Gastroesophageal sphincter (tissue), 3 donors: ENCODE results near the gene SLC38A1.

Experiments
- CTCF ChIP-seq, 4 experiments: fragments of 200-600 bp in 2 of 4; fragments of 450-650 bp in 2 of 4; sonication (generic) in 1 of 4; IDR thresholded peaks; one replicate each; pipeline ENCODE4 v1.5.1; 2017 to 2019; ENCODE audit warnings: antibody characterized with exemption in 4 of 4, mild to moderate bottlenecking in 2 of 4, moderate library complexity in 2 of 4
- EP300 ChIP-seq: sonication (generic); formaldehyde crosslinking; IDR thresholded peaks from one replicate; pipeline ENCODE4 v1.6.1; 2017; ENCODE audit warnings: antibody characterized with exemption, mild to moderate bottlenecking
- POLR2A ChIP-seq, 2 donors: fragments of 450-650 bp; IDR thresholded peaks; one replicate each; pipeline ENCODE4 v1.6.1; 2017; ENCODE audit warnings: antibody characterized with exemption in 2 of 2, mild to moderate bottlenecking in 2 of 2, moderate library complexity in 1 of 2
- POLR2AphosphoS5 ChIP-seq: sonication (generic); formaldehyde crosslinking; IDR thresholded peaks from one replicate; pipeline ENCODE4 v1.6.1; 2017; ENCODE audit warnings: antibody characterized with exemption

GRCh38 chr12:46209170-46209569, 59.7 kb downstream of the SLC38A1 start:
- TF ChIP-seq CTCF (IDR thresholded peaks at IDR 0.05): no peak
- no peak for TF ChIP-seq POLR2A (IDR thresholded peaks at IDR 0.05)
- no peak for TF ChIP-seq POLR2AphosphoS5
- no peak for TF ChIP-seq EP300
